SU-DHL-6 (cell line): Measurements from ENCODE around the gene NEK6.

Experiments
- CTCF ChIP-seq: fragments of 200-600 bp; sonication (generic); IDR thresholded peaks from one replicate; pipeline ENCODE4 v1.5.1; 2017; ENCODE audit warnings: antibody characterized with exemption, mild to moderate bottlenecking, low read length, moderate library complexity; ENCODE audit not compliant: insufficient read depth, poor library complexity, severe bottlenecking
- EZH2phosphoT487 ChIP-seq: fragments of 200-600 bp; sonication (generic), shearing (Covaris generic); conservative IDR thresholded peaks from 2 replicates; pipeline ENCODE4 v1.6.1; 2018; ENCODE audit warnings: mild to moderate bottlenecking, antibody characterized with exemption, low read length, moderate library complexity, mixed read lengths

GRCh38 chr9:124335320-124335707 lies 77.6 kb downstream of the NEK6 start:
- TF ChIP-seq CTCF, result no peak
- no peak for TF ChIP-seq EZH2phosphoT487
